Calu3 (cell line): ENCODE measurements around the gene MYRFL. TPM values are rescaled to one million over a fixed set of nuclear protein-coding genes. Genes with fewer than 3 reads are reported as not detected.

Experiments used
- BruUV-seq: library from RNA; stranded (reverse); fragments of 400-500 nt; replicated peaks from 2 replicates; lab custom pipeline; 2021; lab: Mats Ljungman, UMichigan
- CTCF ChIA-PET: fragments of 300-600 bp; sonication (Branson Sonifier 250); formaldehyde crosslinking; loops from one replicate; lab custom pipeline; 2022; ENCODE audit warnings: antibody characterized with exemption; lab: Charles Lee
- DNase-seq: peaks from one replicate; pipeline ENCODE4 v3.0.0; 2022
- H3K27ac Mint-ChIP-seq: one replicate; pipeline ENCODE4 v1.8.0; 2022; ENCODE audit warnings: mixed read lengths; ENCODE audit not compliant: unreplicated experiment
- H3K27me3 Mint-ChIP-seq: one replicate; pipeline ENCODE4 v1.8.0; 2022; ENCODE audit warnings: mixed read lengths; ENCODE audit not compliant: unreplicated experiment
- H3K36me3 Mint-ChIP-seq: one replicate; pipeline ENCODE4 v1.8.0; 2022; ENCODE audit warnings: mild to moderate bottlenecking, moderate library complexity, mixed read lengths; ENCODE audit not compliant: insufficient read depth, unreplicated experiment
- H3K4me1 Mint-ChIP-seq: one replicate; pipeline ENCODE4 v1.8.0; 2022; ENCODE audit warnings: mild to moderate bottlenecking, low read depth, mixed read lengths; ENCODE audit not compliant: unreplicated experiment
- H3K4me3 Mint-ChIP-seq: one replicate; pipeline ENCODE4 v1.8.0; 2022; ENCODE audit warnings: mild to moderate bottlenecking, low read depth, moderate library complexity, mixed read lengths; ENCODE audit not compliant: unreplicated experiment
- H3K9me3 Mint-ChIP-seq: one replicate; pipeline ENCODE4 v1.8.0; 2022; ENCODE audit warnings: low read depth, mixed read lengths; ENCODE audit not compliant: unreplicated experiment
- CTCF ChIP-seq: fragments of 200-600 bp; IDR thresholded peaks from one replicate; pipeline ENCODE4 v1.8.0; 2022; ENCODE audit warnings: antibody characterized with exemption; ENCODE audit not compliant: unreplicated experiment
- intact Hi-C: fragments of 100-400 bp; cut with micrococcal nuclease; formaldehyde crosslinking; loops from one replicate; pipeline ENCODE4 v1.10.0; 2022; ENCODE audit not compliant: unreplicated experiment
- total RNA-seq: library from RNA; stranded (reverse); gene quantifications from 2 replicates; pipeline ENCODE4 v1.2.3, GENCODE V29; 2022

MYRFL gene
- total RNA-seq, 1 experiment from 2014 or later: 1.7 TPM

DNA sequence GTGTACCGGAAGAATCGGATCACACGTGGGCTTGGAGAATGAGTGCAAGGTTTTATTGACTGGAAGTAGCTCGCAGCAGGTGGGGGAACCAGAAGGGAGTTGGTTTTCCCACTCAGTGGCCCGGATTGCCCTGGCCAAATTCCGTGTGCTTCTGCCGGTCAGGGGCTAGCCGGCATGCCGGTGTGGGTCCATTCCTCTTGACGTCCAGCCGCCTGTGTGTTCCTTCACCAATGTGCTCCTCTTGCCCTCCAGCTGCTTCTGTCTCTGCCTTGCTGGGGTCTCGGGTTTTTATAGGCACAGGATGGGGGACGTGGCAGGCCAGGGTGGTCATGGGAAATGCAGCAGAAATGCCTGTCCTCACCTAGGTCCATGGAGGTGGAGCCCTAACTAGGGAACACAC, 11.0 kb downstream of the MYRFL start:
- no TSS peak for BruUV-seq
- peaks cover 71% of the 10 kb centered on the region for H3K4me1 Mint-ChIP-seq
- intact Hi-C loops: no loop called here
- H3K36me3 Mint-ChIP-seq: peaks cover 20% of the 10 kb centered on the region
- no peak for DNase-seq
- H3K27me3 Mint-ChIP-seq: no peaks in the 10 kb centered on the region
- CTCF ChIA-PET: no interaction called here
- H3K9me3 Mint-ChIP-seq: no peaks in the 10 kb centered on the region
- H3K4me3 Mint-ChIP-seq: no peak overlapping the region
- no peak for TF ChIP-seq CTCF
- H3K27ac Mint-ChIP-seq: no peak overlapping the region

DNA sequence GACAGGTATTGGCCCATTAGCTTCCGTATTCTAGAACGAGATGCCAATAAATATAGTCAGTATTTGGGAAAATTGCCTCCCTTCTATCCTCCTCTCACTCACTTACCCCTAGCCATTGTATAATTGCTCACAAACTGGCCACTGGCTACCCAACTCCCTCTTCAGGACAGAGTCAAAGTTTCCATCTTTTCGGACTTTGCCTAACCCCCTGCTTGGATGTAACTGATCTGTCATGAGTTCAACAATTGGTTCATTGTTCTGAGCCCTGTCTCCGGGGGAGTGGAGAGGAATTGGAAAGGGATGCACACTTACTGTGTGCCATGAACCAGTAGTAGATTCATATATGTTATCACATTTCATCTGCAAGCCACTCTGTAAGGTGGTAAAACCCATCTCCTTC, 12.2 kb downstream of the MYRFL start:
- CTCF ChIA-PET: no interaction called here
- peak overlapping the region; percentile 15 for H3K4me3 Mint-ChIP-seq
- peak; percentile 37 for DNase-seq

GRCh38 chr12:69837657-69838415, 12.8 kb downstream of the MYRFL start:
- TF ChIP-seq CTCF: no peak
- Mint-ChIP-seq H3K27ac (peak overlapping the region; percentile 41), H3K27me3 (no peaks in the 10 kb centered on the region), H3K4me3 (peak overlapping the region; percentile 15), H3K36me3 (peaks cover 16% of the 10 kb centered on the region), H3K4me1 (peaks cover 76% of the 10 kb centered on the region), H3K9me3 (no peaks in the 10 kb centered on the region)
- DNase-seq: peak; percentile 61
- CTCF ChIA-PET: interaction anchor here (0.5 to 1.2 kb wide), 2 partner anchors 21 to 39 kb away, joined by 3 to 5 read pairs; no protein-coding TSS in a partner anchor
- intact Hi-C loops: no loop called here
- no TSS peak for BruUV-seq

More for the DNA sequence above, 12.2 kb downstream of the MYRFL start:
- H3K4me1 Mint-ChIP-seq: peaks cover 76% of the 10 kb centered on the region
- BruUV-seq: no TSS peak
- no peaks in the 10 kb centered on the region for H3K9me3 Mint-ChIP-seq
- H3K36me3 Mint-ChIP-seq: peaks cover 20% of the 10 kb centered on the region
- H3K27me3 Mint-ChIP-seq: no peaks in the 10 kb centered on the region
- intact Hi-C loops: no loop called here
- no peak for TF ChIP-seq CTCF
- H3K27ac Mint-ChIP-seq: peak overlapping the region; percentile 41

DNA sequence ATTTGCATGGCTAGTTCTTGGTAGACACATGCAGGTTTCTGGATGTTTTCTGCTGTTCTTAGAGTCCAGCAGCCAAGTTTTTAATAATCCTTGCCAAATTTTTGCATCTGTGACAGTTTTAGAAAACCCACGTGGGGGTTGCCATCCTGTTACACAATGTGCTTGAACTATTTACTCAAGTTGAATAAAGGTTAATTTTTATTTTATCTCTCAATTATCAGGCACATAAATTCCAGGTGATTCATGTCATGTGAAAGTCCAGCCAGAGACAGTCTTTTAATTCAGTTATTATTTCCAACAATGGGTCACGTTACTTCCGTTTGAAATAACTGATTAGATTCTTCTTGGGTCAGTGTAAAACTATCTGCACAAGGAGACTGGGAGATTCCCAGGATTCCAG, 15.7 kb downstream of the MYRFL start:
- Mint-ChIP-seq H3K27me3 (no peaks in the 10 kb centered on the region), H3K9me3 (no peaks in the 10 kb centered on the region), H3K4me1 (peaks cover 67% of the 10 kb centered on the region), H3K4me3 (peak overlapping the region; percentile 0), H3K36me3 (peaks cover 12% of the 10 kb centered on the region), H3K27ac (peak overlapping the region; percentile 37)
- no peak for TF ChIP-seq CTCF
- intact Hi-C loops: no loop called here
- CTCF ChIA-PET: interaction anchor here (1.5 kb wide), 1 partner anchor 12 kb away, joined by 3 read pairs; no protein-coding TSS in a partner anchor
- BruUV-seq: no TSS peak
- DNase-seq: peak; percentile 24
